GM12865 (cell line): Measurements from ENCODE around the gene ATP5ME.

Experiments
- DNase-seq: peaks from one replicate; pipeline ENCODE4 v3.0.0; 2010; ENCODE audit warnings: low read depth
- H3K4me3 ChIP-seq: 2 replicates; pipeline ENCODE4 v1.5.1; 2011; ENCODE audit warnings: mild to moderate bottlenecking, low read depth, low read length, control low read depth
- CTCF ChIP-seq: IDR thresholded peaks from 2 replicates; pipeline ENCODE4 v1.5.1; 2011; ENCODE audit warnings: low read length, control low read depth, low read depth, inconsistent platforms; ENCODE audit not compliant: insufficient read depth; ENCODE audit errors: missing control alignments

Gene ATP5ME

DNA sequence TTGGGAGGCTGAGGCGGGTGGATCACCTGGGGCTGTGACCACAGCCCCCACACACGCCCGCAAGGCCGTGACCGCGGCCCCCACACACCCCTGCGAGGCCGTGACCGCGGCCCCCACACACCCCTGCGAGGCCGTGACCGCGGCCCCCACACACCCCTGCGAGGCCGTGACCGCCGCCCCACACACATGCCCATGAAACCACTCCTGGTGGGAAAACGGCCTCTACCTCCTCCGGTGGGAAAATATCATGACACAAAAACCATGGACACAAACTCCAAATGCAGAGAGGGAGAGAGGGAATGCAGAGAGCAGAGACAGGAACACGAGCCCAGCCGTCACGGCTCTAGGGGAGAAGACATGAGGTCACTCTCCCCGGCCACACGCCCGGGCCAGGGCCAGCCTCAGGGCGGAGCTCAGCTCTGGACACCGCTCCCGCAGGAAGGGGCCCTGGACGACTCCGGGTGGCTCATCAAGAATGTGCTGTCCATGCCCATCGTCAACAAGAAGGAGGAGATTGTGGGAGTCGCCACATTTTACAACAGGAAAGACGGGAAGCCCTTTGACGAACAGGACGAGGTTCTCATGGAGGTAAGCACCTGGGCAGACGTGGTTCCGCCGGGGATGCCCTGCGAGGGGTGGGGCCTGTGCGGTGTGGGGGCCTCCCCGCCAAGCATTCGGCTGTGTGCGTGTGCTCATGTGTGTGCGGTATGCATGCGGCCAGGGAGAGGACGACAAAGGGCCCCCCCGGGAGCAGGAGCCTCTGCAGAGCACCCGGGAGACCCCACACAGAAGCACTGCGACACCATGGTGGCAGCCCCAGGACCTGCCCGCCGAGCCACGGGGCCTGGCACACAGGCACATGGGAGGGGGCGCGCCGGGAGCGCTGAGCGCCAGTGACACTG, 17.4 kb downstream of the ATP5ME start:
- DNase-seq, result no peak
- TF ChIP-seq CTCF, result no peak

DNA sequence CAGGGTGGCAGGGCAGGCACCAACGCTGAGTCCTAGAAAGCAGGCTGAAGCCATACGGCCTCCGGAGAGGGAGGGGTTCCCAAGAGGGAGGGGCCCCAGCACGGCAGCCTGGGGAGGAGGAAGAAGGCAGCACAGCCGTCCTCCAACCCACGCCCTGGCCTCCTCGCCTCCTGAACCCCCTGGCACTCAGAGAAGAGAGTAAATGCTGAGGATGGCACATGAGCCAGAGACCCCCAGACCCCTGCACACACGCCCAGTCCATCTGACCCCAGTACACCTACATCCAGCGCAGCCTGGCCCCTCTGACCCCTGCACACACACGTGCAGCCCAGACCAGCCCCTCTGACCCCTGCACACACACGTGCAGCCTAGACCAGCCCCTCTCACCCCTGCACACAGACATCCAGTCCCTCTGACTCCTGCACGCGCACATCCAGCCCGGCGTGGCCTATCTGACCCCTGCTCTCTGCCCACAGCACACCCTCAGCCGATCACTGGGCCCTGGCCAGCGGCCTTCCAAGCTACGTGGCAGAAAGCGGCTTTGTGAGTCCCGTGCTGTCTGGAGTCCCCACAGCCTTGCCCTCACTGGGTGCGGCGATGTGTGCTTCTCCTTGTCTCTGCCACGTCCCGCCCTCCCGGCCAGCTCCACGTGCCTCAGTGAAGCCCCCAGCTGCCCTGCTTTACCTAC, 18.5 kb downstream of the ATP5ME start:
- no peak for TF ChIP-seq CTCF
- DNase-seq, result no peak
- H3K4me3 ChIP-seq, result no peak overlapping the region

More for the DNA sequence above, 17.4 kb downstream of the ATP5ME start:
- no peak overlapping the region for H3K4me3 ChIP-seq

DNA sequence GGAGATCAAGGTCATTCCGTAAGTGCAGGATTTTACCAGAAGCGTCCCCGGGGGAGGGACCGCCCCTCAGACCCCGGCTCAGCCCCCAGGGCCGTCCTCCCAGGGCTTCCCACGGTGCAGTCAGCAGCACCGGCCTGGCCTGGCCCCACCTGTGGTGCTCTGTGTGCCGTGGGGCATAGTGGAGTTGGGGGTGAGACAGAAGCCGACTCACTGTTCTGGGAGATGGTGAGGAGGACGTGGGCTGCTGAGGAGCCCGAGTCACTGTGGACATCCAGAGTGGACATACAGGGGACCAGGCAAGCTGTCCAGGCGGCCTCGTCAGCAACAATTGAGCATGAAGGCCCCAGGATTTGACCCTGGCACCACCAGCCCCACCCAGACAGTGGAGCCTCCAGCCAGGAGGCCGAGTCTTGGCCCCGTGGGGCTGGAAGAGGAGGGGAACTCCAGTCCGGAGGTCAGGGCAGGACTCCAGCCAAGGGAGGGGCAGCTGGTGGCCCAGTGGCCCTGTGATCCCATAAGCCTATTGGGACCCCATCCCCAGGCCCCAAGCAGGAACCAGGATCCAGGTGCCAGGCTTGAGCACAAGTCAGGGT, 19.1 kb downstream of the ATP5ME start:
- no peak for DNase-seq
- TF ChIP-seq CTCF, result no peak
- H3K4me3 ChIP-seq, result no peak overlapping the region

GRCh38 chr4:654503-654845, 19.6 kb downstream of the ATP5ME start:
- no peak overlapping the region for H3K4me3 ChIP-seq
- no peak for TF ChIP-seq CTCF
- DNase-seq, result no peak

DNA sequence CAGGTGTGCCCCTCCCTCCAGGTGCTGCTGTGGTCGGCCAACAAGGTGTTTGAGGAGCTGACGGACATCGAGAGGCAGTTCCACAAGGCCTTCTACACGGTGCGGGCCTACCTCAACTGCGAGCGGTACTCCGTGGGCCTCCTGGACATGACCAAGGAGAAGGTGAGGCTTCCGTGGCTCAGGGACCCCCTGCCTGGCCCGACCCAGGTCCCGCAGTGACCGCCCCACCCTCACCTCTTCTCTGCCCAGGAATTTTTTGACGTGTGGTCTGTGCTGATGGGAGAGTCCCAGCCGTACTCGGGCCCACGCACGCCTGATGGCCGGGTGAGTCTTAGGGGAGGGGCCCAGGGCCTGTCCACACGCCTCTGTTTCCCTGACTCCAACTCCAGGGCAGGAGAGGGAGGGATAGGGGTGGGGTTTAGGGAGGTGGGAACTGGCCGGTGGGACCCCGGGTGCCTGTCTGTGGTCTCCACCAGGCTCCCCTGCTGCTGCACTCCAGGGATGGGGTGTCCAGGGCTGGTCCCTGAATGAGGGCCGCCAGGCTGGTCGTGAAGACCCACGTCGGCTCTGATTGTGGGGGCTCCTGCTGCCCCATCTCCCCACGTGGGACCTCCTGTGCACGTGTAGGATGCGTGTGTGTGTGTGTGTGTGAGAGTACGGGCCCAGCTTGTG, 20.1 kb downstream of the ATP5ME start:
- TF ChIP-seq CTCF, result no peak
- no peak overlapping the region for H3K4me3 ChIP-seq
- no peak for DNase-seq

- DNase-seq, result no peak
- TF ChIP-seq CTCF, result no peak
- no peak overlapping the region for H3K4me3 ChIP-seq
Observed at GRCh38 chr4:653080-653821, 20.8 kb downstream of the ATP5ME start.
